CD14-positive monocyte (primary cell): Measurements from ENCODE around the gene AASDH. TPM values are rescaled to one million over a fixed set of nuclear protein-coding genes. Genes with fewer than 3 reads are reported as not detected.
A peak's percentile ranks its signal among the peaks of the same experiment; 100 is the strongest.

Experiments used
- DNase-seq, 3 donors: peaks; one replicate each; pipeline ENCODE4 v3.0.0-alpha.2; 2011 to 2022
- H2AFZ ChIP-seq: 2 replicates; pipeline ENCODE4 v1.6.0; 2012; ENCODE audit warnings: mild to moderate bottlenecking, low read depth, low read length, inconsistent platforms; ENCODE audit not compliant: insufficient read depth, poor library complexity, severe bottlenecking
- H3K27ac ChIP-seq, 2 donors: 1 replicate in 1 of 2; 2 replicates in 1 of 2; pipeline ENCODE4 v1.5.1; 2012 to 2013; ENCODE audit warnings: low read length in 2 of 2, control low read depth in 1 of 2, inconsistent platforms in 1 of 2, low read depth in 1 of 2, mild to moderate bottlenecking in 1 of 2
- H3K27me3 ChIP-seq, 2 donors: one replicate each; pipeline versions ENCODE4 v1.6.0 to v1.6.1; 2011 to 2013; ENCODE audit warnings: low read length in 2 of 2; ENCODE audit not compliant: control insufficient read depth in 2 of 2, insufficient read depth in 2 of 2
- H3K36me3 ChIP-seq, 2 donors: replicated peaks in 1 of 2; 1 replicate in 1 of 2; 2 replicates in 1 of 2; pipeline versions ENCODE4 v1.5.1 to v1.6.1; 2012 to 2013; ENCODE audit warnings: low read length in 2 of 2, control low read depth in 1 of 2, inconsistent platforms in 1 of 2, mild to moderate bottlenecking in 1 of 2; ENCODE audit not compliant: insufficient read depth in 2 of 2, control insufficient read depth in 1 of 2
- H3K4me1 ChIP-seq, 2 donors: 1 replicate in 1 of 2; 2 replicates in 1 of 2; pipeline versions ENCODE4 v1.5.1 to v1.6.1; 2012 to 2013; ENCODE audit warnings: low read length in 2 of 2, control low read depth in 1 of 2, inconsistent platforms in 1 of 2, mild to moderate bottlenecking in 1 of 2, moderate library complexity in 1 of 2; ENCODE audit not compliant: insufficient read depth in 2 of 2, control insufficient read depth in 1 of 2
- H3K4me2 ChIP-seq: replicated peaks from 2 replicates; pipeline ENCODE3; 2012; ENCODE audit warnings: low read length, moderate library complexity, mild to moderate bottlenecking; ENCODE audit not compliant: poor library complexity, severe bottlenecking; ENCODE audit errors: extremely low read depth
- H3K4me3 ChIP-seq, 3 experiments: fragments of 200-600 bp in 1 of 3; sonication (generic) in 1 of 3; replicated peaks in 1 of 3; 1 replicate in 2 of 3; 2 replicates in 1 of 3; pipeline ENCODE4 v1.5.1; 2011 to 2013; ENCODE audit warnings: low read length in 3 of 3, mild to moderate bottlenecking in 3 of 3, control low read depth in 2 of 3, low read depth in 2 of 3, inconsistent platforms in 1 of 3, moderate library complexity in 1 of 3
- H3K79me2 ChIP-seq: 2 replicates; pipeline ENCODE4 v1.6.0; 2012; ENCODE audit warnings: mild to moderate bottlenecking, control low read depth, inconsistent platforms, low read length, moderate library complexity; ENCODE audit not compliant: insufficient read depth
- H3K9ac ChIP-seq: 2 replicates; pipeline ENCODE4 v1.6.0; 2017; ENCODE audit warnings: low read length, mild to moderate bottlenecking; ENCODE audit not compliant: insufficient read depth, poor library complexity, severe bottlenecking
- H3K9me3 ChIP-seq, 2 donors: replicated peaks in 1 of 2; 1 replicate in 1 of 2; 2 replicates in 1 of 2; pipeline versions ENCODE4 v1.5.1 to v1.6.1; 2012 to 2013; ENCODE audit warnings: low read length in 2 of 2, control low read depth in 1 of 2; ENCODE audit not compliant: control insufficient read depth in 1 of 2, insufficient read depth in 1 of 2
- H4K20me1 ChIP-seq: 2 replicates; pipeline ENCODE4 v1.6.0; 2012; ENCODE audit warnings: mild to moderate bottlenecking, low read length, control low read depth, moderate library complexity; ENCODE audit not compliant: insufficient read depth
- H3K27ac Mint-ChIP-seq, 7 donors: one replicate each; pipeline ENCODE4 v1.8.0; 2020; ENCODE audit warnings: mild to moderate bottlenecking in 7 of 7, mixed read lengths in 7 of 7, moderate library complexity in 6 of 7, inconsistent platforms in 2 of 7
- H3K27me3 Mint-ChIP-seq, 3 donors: one replicate each; pipeline ENCODE4 v1.8.0; 2021 to 2022; ENCODE audit warnings: low read depth in 3 of 3, mild to moderate bottlenecking in 3 of 3, mixed read lengths in 3 of 3, moderate library complexity in 3 of 3, inconsistent platforms in 1 of 3
- H3K36me3 Mint-ChIP-seq, 2 donors: one replicate each; pipeline ENCODE4 v1.8.0; 2020; ENCODE audit warnings: mixed read lengths in 2 of 2, inconsistent platforms in 1 of 2, mild to moderate bottlenecking in 1 of 2
- H3K4me1 Mint-ChIP-seq: one replicate; pipeline ENCODE4 v1.8.0; 2020; ENCODE audit warnings: mild to moderate bottlenecking, mixed read lengths
- H3K4me3 Mint-ChIP-seq, 2 donors: one replicate each; pipeline ENCODE4 v1.8.0; 2020; ENCODE audit warnings: mild to moderate bottlenecking in 2 of 2, mixed read lengths in 2 of 2, moderate library complexity in 1 of 2
- H3K9me3 Mint-ChIP-seq, 7 donors: one replicate each; pipeline ENCODE4 v1.8.0; 2020 to 2022; ENCODE audit warnings: mixed read lengths in 7 of 7, mild to moderate bottlenecking in 6 of 7, moderate library complexity in 6 of 7, inconsistent platforms in 2 of 7
- WGBS: methylation state at CpG from one replicate; pipeline ENCODE4 v1.1.5; 2013; ENCODE audit warnings: missing lambda C conversion rate; ENCODE audit not compliant: insufficient coverage; 5-methylcytosine and 5-hydroxymethylcytosine counted together
- intact Hi-C, 2 donors: fragments of 100-400 bp; cut with micrococcal nuclease; formaldehyde crosslinking; loops; one replicate each; pipeline versions ENCODE4 v1.15.0 to v1.15.1; 2023
- polyA plus RNA-seq, 3 donors: library from polyadenylated mRNA; depleted of rRNA in 1 of 3; unstranded in 2 of 3; stranded (reverse) in 1 of 3; fragments of 300-500 nt in 2 of 3; fragments of >200 nt in 1 of 3; fragmentation: Illumina TruSeq in 2 of 3; gene quantifications; 1 replicate in 2 of 3; 2 replicates in 1 of 3; pipeline ENCODE4 v1.2.3, GENCODE V29; 2012 to 2021
- TF ChIP-seq, protein P1 (sequence below): fragments of 200-600 bp; IDR thresholded peaks from one replicate; pipeline ENCODE4 v1.8.0; 2022; ENCODE audit warnings: antibody characterized with exemption, mild to moderate bottlenecking

AASDH gene
- polyA plus RNA-seq, 3 donors: 5.9 to 6.9 (median 6.2) TPM

DNA sequence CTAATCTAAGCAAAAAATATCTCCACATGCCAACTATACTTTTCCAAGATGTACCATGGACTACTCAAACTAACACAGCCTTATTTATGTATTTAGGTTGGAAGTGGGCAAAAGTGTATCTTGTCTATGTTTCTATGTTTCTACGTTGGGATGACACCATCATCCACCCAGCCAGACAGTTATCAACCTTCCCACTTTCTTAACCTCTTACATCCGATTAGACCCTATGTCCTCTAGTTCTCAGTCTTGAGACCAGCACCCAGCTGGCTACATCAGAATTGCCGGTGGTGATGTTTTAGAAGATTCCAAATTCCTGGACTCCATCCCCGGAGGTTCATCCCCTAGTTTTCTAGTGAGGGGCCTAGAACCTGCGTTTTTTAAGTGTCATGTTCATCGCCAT, 1.0 kb upstream of the AASDH start:
- Histone ChIP-seq H3K9ac (peak overlapping the region; percentile 89), H3K27ac (peak overlapping the region in 1 of 2 donors; percentile 95), H4K20me1 (no peaks in the 10 kb centered on the region), H3K27me3 (no peaks in the 10 kb centered on the region), H3K4me2 (peak overlapping the region; percentile 89), H3K36me3 (no peaks in the 10 kb centered on the region), H3K4me3 (peak overlapping the region; percentile 70 to 86 (median 73)), H3K4me1 (peaks cover 15 to 23% of the 10 kb centered on the region in 2 donors), H2AFZ (peak overlapping the region; percentile 89), H3K79me2 (peaks cover 21% of the 10 kb centered on the region), H3K9me3 (no peaks in the 10 kb centered on the region)
- intact Hi-C loops: loop anchor here in 1 of 2 donors (5.0 kb wide), 1 partner anchor 44 kb away; no protein-coding TSS in a partner anchor
- 38% methylated on average over 2 of the region's 6 CpGs for WGBS
- Mint-ChIP-seq H3K36me3 (no peaks in the 10 kb centered on the region), H3K27me3 (no peaks in the 10 kb centered on the region), H3K4me1 (peaks cover 17% of the 10 kb centered on the region), H3K27ac (peak overlapping the region in 6 of 7 donors; percentile 98 to 99 (median 99)), H3K4me3 (peak overlapping the region; percentile 86 to 96), H3K9me3 (no peaks in the 10 kb centered on the region)
- no peak for DNase-seq
- TF ChIP-seq, protein P1, sequence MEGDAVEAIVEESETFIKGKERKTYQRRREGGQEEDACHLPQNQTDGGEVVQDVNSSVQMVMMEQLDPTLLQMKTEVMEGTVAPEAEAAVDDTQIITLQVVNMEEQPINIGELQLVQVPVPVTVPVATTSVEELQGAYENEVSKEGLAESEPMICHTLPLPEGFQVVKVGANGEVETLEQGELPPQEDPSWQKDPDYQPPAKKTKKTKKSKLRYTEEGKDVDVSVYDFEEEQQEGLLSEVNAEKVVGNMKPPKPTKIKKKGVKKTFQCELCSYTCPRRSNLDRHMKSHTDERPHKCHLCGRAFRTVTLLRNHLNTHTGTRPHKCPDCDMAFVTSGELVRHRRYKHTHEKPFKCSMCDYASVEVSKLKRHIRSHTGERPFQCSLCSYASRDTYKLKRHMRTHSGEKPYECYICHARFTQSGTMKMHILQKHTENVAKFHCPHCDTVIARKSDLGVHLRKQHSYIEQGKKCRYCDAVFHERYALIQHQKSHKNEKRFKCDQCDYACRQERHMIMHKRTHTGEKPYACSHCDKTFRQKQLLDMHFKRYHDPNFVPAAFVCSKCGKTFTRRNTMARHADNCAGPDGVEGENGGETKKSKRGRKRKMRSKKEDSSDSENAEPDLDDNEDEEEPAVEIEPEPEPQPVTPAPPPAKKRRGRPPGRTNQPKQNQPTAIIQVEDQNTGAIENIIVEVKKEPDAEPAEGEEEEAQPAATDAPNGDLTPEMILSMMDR: no peak

DNA sequence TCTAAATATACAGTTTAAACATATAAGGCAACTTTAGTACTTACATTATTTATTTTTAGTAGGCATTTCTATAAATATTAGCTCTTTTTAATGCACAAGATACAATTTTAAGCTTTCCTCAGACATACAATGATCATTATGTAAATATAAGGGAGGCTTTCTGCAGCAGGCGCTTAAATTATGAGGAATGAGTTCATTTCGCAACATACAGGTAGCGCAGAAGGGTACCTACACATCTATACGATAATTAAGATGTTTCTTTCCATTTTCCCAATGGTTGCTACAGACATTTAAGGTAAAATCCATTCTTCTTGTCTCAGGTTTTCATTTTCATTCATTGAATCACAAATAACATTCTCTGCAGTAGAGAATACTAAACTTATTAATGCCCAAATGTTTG, 1.2 kb downstream of the AASDH start:
- no CpG with 5 or more reads among the region's 4 CpGs for WGBS
- peaks cover 22% of the 10 kb centered on the region for H3K4me1 Mint-ChIP-seq
- H3K9me3 Mint-ChIP-seq: no peaks in the 10 kb centered on the region
- H3K27ac Mint-ChIP-seq: peak overlapping the region in 6 of 7 donors; percentile 77 to 99 (median 98)
- Histone ChIP-seq H3K9ac (peak overlapping the region; percentile 89), H3K4me3 (peak overlapping the region; percentile 70 to 86 (median 73)), H2AFZ (peak overlapping the region; percentile 89), H3K27ac (peak overlapping the region; percentile 95 to 96), H4K20me1 (no peaks in the 10 kb centered on the region), H3K9me3 (no peaks in the 10 kb centered on the region), H3K79me2 (peaks cover 24% of the 10 kb centered on the region), H3K4me1 (peaks cover 15 to 23% of the 10 kb centered on the region in 2 donors), H3K4me2 (peak overlapping the region; percentile 89), H3K36me3 (peaks cover 0 to 4% of the 10 kb centered on the region in 2 donors), H3K27me3 (no peaks in the 10 kb centered on the region)
- TF ChIP-seq, protein P1: no peak
- H3K27me3 Mint-ChIP-seq: no peaks in the 10 kb centered on the region
- no peak for DNase-seq
- peak overlapping the region in 1 of 2 donors; percentile 86 for H3K4me3 Mint-ChIP-seq
- H3K36me3 Mint-ChIP-seq: peaks cover 4 to 8% of the 10 kb centered on the region in 2 donors
- intact Hi-C loops: loop anchor here (2.0 to 5.0 kb wide), 2 partner anchors 46 to 49 kb away; partner anchors contain the start of gene PPAT (in 1 of the 2)
